Measurements from ENCODE around the gene BMPR1A.

GRCh38 chr10:86861351-86861750 lies 104.9 kb downstream of the BMPR1A start:
- TF ChIP-seq CTCF (IDR thresholded peaks at IDR 0.05), result no peak
- TF ChIP-seq POLR2A (IDR thresholded peaks at IDR 0.05), result no peak

All from lower leg skin (tissue), 3 donors.